Caco-2 (cell line): Measurements from ENCODE around the gene USF1. TPM values are rescaled to one million over a fixed set of nuclear protein-coding genes. Genes with fewer than 3 reads are reported as not detected.

Experiments used
- Bru-seq: library from RNA; stranded (reverse); fragments of 400-500 nt; gene quantifications from one replicate; lab custom pipeline; 2021; lab: Mats Ljungman, UMichigan
- BruChase-seq, 2 experiments: library from RNA; stranded (reverse); fragments of 400-500 nt; gene quantifications; one replicate each; lab custom pipeline; 2021; lab: Mats Ljungman, UMichigan
- BruUV-seq: library from RNA; stranded (reverse); fragments of 400-500 nt; replicated peaks from 2 replicates; lab custom pipeline; 2021; lab: Mats Ljungman, UMichigan
- CTCF ChIA-PET: fragments of 300-600 bp; sonication (Branson Sonifier 250); formaldehyde crosslinking; loops from one replicate; lab custom pipeline; 2022; ENCODE audit warnings: antibody characterized with exemption; lab: Charles Lee
- POLR2A ChIA-PET: fragments of 300-600 bp; sonication (Branson Sonifier 250); formaldehyde crosslinking; loops from one replicate; lab custom pipeline; 2022; ENCODE audit warnings: antibody characterized with exemption; lab: Charles Lee
- DNase-seq, 2 experiments: peaks; one replicate each; pipeline versions ENCODE4 v3.0.0 to v3.0.0-alpha.2; 2020 to 2022
- H3K27me3 ChIP-seq: replicated peaks from 2 replicates; pipeline ENCODE4 v1.6.0; 2011; ENCODE audit warnings: low read length; ENCODE audit not compliant: control insufficient read depth, insufficient read depth
- H3K36me3 ChIP-seq: 2 replicates; pipeline ENCODE4 v1.5.1; 2011; ENCODE audit warnings: low read length; ENCODE audit not compliant: control insufficient read depth, insufficient read depth
- H3K4me1 ChIP-seq: fragments of 250-450 bp; sonication (Bioruptor Pico); 2 replicates; pipeline ENCODE4 v1.5.1; 2020; ENCODE audit warnings: mild to moderate bottlenecking
- H3K4me3 ChIP-seq: 2 replicates; pipeline ENCODE4 v1.5.1; 2011; ENCODE audit warnings: low read depth, mild to moderate bottlenecking, control low read depth, low read length
- H3K9me3 ChIP-seq: fragments of 250-450 bp; sonication (Bioruptor Pico); 2 replicates; pipeline ENCODE4 v1.5.1; 2020; ENCODE audit warnings: mild to moderate bottlenecking, moderate library complexity
- H3K27ac Mint-ChIP-seq: one replicate; pipeline ENCODE4 v1.8.0; 2022; ENCODE audit warnings: mixed read lengths; ENCODE audit not compliant: unreplicated experiment
- H3K27me3 Mint-ChIP-seq: one replicate; pipeline ENCODE4 v1.8.0; 2022; ENCODE audit warnings: mixed read lengths; ENCODE audit not compliant: insufficient read depth, unreplicated experiment
- H3K36me3 Mint-ChIP-seq: one replicate; pipeline ENCODE4 v1.8.0; 2022; ENCODE audit warnings: mild to moderate bottlenecking, mixed read lengths; ENCODE audit not compliant: insufficient read depth, unreplicated experiment
- H3K4me1 Mint-ChIP-seq: one replicate; pipeline ENCODE4 v1.8.0; 2022; ENCODE audit warnings: low read depth, mixed read lengths; ENCODE audit not compliant: unreplicated experiment
- H3K4me3 Mint-ChIP-seq: one replicate; pipeline ENCODE4 v1.8.0; 2022; ENCODE audit warnings: mild to moderate bottlenecking, moderate library complexity, mixed read lengths; ENCODE audit not compliant: unreplicated experiment
- H3K9me3 Mint-ChIP-seq: one replicate; pipeline ENCODE4 v1.8.0; 2022; ENCODE audit warnings: mixed read lengths; ENCODE audit not compliant: unreplicated experiment
- intact Hi-C: fragments of 100-400 bp; cut with micrococcal nuclease; formaldehyde crosslinking; loops from one replicate; pipeline ENCODE4 v1.10.0; 2022; ENCODE audit not compliant: unreplicated experiment
- long read RNA-seq: library from polyadenylated mRNA; stranded (forward); transcript quantifications from one replicate; pipeline ENCODE4 v2.0.0, GENCODE V29; 2022
- total RNA-seq: library from RNA; stranded (reverse); gene quantifications from 2 replicates; pipeline ENCODE4 v1.2.3, GENCODE V29; 2022
- TF ChIP-seq, protein P1 (sequence below), 2 experiments: fragments of 200-600 bp in 1 of 2; IDR thresholded peaks; 1 replicate in 1 of 2; 2 replicates in 1 of 2; pipeline versions ENCODE4 v1.5.1 to v1.8.0; 2011 to 2022; ENCODE audit warnings: antibody characterized with exemption in 1 of 2, control low read depth in 1 of 2, inconsistent platforms in 1 of 2, low read depth in 1 of 2, low read length in 1 of 2, mild to moderate bottlenecking in 1 of 2, moderate library complexity in 1 of 2; ENCODE audit not compliant: insufficient read depth in 1 of 2, severe bottlenecking in 1 of 2, unreplicated experiment in 1 of 2

Gene USF1
- total RNA-seq (49.7 and 52.7 TPM in 2 replicates), Bru-seq, nascent RNA (percentile 73 among the genes with signal in this experiment), BruChase-seq, experiment 1, labeled RNA remaining after a 2-hour chase (percentile 83 among the genes with signal in this experiment), BruChase-seq, experiment 2, labeled RNA remaining after a 6-hour chase (percentile 85 among the genes with signal in this experiment)
- long read RNA-seq, partial matches to known transcripts: 0 of 8 reads
- long read RNA-seq, other reads (novel, unspliced or antisense): 4 of 8 reads

DNA sequence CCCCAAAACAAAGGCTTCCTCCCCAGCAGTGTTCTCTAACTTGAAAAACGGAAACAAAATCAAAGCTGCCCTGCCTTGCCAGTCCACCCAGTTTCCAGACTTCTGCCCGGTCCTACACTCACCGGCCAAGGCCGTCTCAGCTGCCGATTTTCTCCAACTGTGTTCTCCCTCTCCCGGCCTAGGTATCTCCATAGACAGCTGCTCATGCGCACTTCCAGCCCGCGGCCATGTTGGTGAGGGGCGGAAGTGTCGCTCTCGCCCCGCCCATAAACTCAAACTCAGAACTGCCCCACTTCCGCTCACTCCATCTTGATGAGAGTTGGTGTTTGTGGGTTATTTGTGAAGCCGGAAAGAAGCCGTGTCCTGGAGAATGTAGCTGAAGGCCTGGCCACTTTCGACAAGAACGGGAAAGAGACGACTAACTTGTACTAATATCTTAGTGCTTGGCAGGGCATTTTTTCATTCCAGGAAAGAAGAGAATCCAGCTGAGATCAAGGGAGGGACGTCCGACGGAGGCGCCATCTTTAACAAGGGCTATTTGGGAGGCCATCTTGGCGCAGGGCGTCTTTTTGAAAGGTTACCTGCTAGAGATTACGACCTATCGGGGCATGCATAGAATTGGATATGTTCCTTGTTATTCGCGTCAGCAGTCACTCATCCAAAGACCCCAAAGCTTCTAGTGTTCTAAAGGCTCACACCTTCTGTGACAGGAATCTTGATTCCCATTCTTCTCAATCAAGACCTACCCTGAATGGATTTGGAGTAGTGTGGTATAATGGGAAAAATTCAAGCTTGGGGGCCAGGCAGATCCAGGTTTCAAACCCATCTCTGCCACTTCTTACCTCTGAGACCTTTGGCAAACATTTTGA is at the start of gene USF1:
TSS of gene USF1 (minus strand) at position 242 of the 869 bp plus-strand sequence. CDS start 2,702 bp downstream, outside the sequence.
- H3K9me3 ChIP-seq: peaks cover 12% of the 10 kb centered on the region; the same call in 1 of the 2 replicates
- intact Hi-C loops: loop anchor here (1.0 kb wide), 3 partner anchors 25 to 52 kb away; partner anchors contain the start of genes F11R and KLHDC9
- no peaks in the 10 kb centered on the region for H3K4me1 Mint-ChIP-seq
- no peaks in the 10 kb centered on the region for H3K27me3 ChIP-seq
- H3K9me3 Mint-ChIP-seq: peaks cover 13% of the 10 kb centered on the region
- CTCF ChIA-PET: interaction anchor here (0.7 to 2.6 kb wide), 7 partner anchors 9 to 215 kb away, joined by 3 to 14 read pairs (median 4); partner anchors contain the start of gene F11R
- H3K36me3 Mint-ChIP-seq: peaks cover 27% of the 10 kb centered on the region
- peaks cover 6% of the 10 kb centered on the region for H3K4me1 ChIP-seq
- peaks cover 5% of the 10 kb centered on the region for H3K36me3 ChIP-seq
- H3K4me3 Mint-ChIP-seq: peak within 1 kb of the TSS; percentile 90
- TF ChIP-seq, protein P1, sequence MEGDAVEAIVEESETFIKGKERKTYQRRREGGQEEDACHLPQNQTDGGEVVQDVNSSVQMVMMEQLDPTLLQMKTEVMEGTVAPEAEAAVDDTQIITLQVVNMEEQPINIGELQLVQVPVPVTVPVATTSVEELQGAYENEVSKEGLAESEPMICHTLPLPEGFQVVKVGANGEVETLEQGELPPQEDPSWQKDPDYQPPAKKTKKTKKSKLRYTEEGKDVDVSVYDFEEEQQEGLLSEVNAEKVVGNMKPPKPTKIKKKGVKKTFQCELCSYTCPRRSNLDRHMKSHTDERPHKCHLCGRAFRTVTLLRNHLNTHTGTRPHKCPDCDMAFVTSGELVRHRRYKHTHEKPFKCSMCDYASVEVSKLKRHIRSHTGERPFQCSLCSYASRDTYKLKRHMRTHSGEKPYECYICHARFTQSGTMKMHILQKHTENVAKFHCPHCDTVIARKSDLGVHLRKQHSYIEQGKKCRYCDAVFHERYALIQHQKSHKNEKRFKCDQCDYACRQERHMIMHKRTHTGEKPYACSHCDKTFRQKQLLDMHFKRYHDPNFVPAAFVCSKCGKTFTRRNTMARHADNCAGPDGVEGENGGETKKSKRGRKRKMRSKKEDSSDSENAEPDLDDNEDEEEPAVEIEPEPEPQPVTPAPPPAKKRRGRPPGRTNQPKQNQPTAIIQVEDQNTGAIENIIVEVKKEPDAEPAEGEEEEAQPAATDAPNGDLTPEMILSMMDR (IDR thresholded peaks at IDR 0.05; ENCODE audit: insufficient read depth in 1 of 2, low read depth in 1 of 2, low read length in 1 of 2, severe bottlenecking in 1 of 2, unreplicated experiment in 1 of 2): no peak
- DNase-seq: peak; percentile 94 to 95
- TSS peak; percentile 85 for BruUV-seq
- no peaks in the 10 kb centered on the region for H3K27me3 Mint-ChIP-seq
- POLR2A ChIA-PET: interaction anchor here (0.7 to 3.7 kb wide), 7 partner anchors 24 to 268 kb away, joined by 3 to 84 read pairs (median 6); partner anchors contain the start of genes DEDD, F11R, NIT1 and PFDN2
- peak within 1 kb of the TSS; percentile 95 for H3K27ac Mint-ChIP-seq
- H3K4me3 ChIP-seq: peak within 1 kb of the TSS; percentile 76

DNA sequence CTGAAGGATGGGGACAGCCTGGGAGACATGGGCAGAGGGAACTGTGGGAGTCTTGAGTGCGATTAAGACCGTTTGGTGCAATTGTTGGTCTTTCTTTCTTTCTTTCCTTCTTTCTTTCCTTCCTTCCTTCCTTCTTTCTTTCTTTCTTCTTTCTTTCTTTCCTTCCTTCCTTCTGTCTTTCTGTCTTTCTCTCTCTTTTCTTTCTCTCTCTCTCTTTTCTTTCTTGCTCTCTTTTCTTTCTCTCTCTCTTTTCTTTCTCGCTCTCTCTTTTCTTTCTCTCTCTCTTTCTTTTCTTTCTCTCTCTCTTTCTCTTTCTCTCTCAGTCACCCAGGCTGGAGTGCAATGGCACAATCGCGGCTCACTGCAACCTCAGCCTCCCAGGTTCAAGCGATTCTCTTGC is 49.5 kb upstream of the USF1 start:
- CTCF ChIA-PET: no interaction called here
- Histone ChIP-seq H3K4me3 (no peak overlapping the region), H3K36me3 (no peaks in the 10 kb centered on the region; the same call in 1 of the 2 replicates), H3K9me3 (no peaks in the 10 kb centered on the region), H3K4me1 (no peaks in the 10 kb centered on the region), H3K27me3 (no peaks in the 10 kb centered on the region)
- TF ChIP-seq, protein P1 (IDR thresholded peaks at IDR 0.05; ENCODE audit: insufficient read depth in 1 of 2, low read depth in 1 of 2, low read length in 1 of 2, severe bottlenecking in 1 of 2, unreplicated experiment in 1 of 2): no peak
- POLR2A ChIA-PET: no interaction called here
- Mint-ChIP-seq H3K4me3 (no peak overlapping the region), H3K36me3 (peaks cover 16% of the 10 kb centered on the region), H3K27me3 (no peaks in the 10 kb centered on the region), H3K9me3 (no peaks in the 10 kb centered on the region), H3K4me1 (peaks cover 16% of the 10 kb centered on the region), H3K27ac (no peak overlapping the region)
- no peak for DNase-seq
- BruUV-seq: no TSS peak
- intact Hi-C loops: loop anchor here (5.0 kb wide), 2 partner anchors 33 to 143 kb away; partner anchors contain the start of gene ITLN2

- Mint-ChIP-seq H3K27me3 (no peaks in the 10 kb centered on the region), H3K9me3 (no peaks in the 10 kb centered on the region), H3K4me1 (peaks cover 16% of the 10 kb centered on the region), H3K36me3 (peaks cover 10% of the 10 kb centered on the region), H3K27ac (no peak overlapping the region), H3K4me3 (no peak overlapping the region)
- Histone ChIP-seq H3K4me1 (0 out of 2 replicates have a peak, but pooled peaks cover under 1% of the 10 kb centered on the region), H3K4me3 (no peak overlapping the region), H3K27me3 (no peaks in the 10 kb centered on the region), H3K9me3 (no peaks in the 10 kb centered on the region), H3K36me3 (no peaks in the 10 kb centered on the region)
- ChIA-PET POLR2A (no interaction called here), CTCF (no interaction called here)
- no peak for DNase-seq
- no TSS peak for BruUV-seq
- TF ChIP-seq, protein P1 (IDR thresholded peaks at IDR 0.05; ENCODE audit: insufficient read depth in 1 of 2, low read depth in 1 of 2, low read length in 1 of 2, severe bottlenecking in 1 of 2, unreplicated experiment in 1 of 2): no peak
- intact Hi-C loops: no loop called here
These were observed 48.7 kb upstream of the USF1 start for GRCh38 chr1:161094481-161094880.
